Ovary (tissue), 3 donors: ENCODE data around the gene HS6ST3.

ENCODE experiments used
- CTCF ChIP-seq, 3 donors: fragments of 450-650 bp in 2 of 3; fragments of 200-600 bp in 1 of 3; IDR thresholded peaks; one replicate each; pipeline versions ENCODE4 v1.5.1 to v1.8.0; 2016 to 2022; ENCODE audit warnings: antibody characterized with exemption in 3 of 3, mild to moderate bottlenecking in 1 of 3
- EP300 ChIP-seq: sonication (generic); formaldehyde crosslinking; IDR thresholded peaks from one replicate; pipeline ENCODE4 v1.6.1; 2017; ENCODE audit warnings: antibody characterized with exemption
- POLR2A ChIP-seq: fragments of 450-650 bp; IDR thresholded peaks from one replicate; pipeline ENCODE4 v1.6.1; 2017; ENCODE audit warnings: antibody characterized with exemption, mild to moderate bottlenecking, moderate library complexity
- donor health status: DM: no; HTN: no; CAD: no.

GRCh38 chr13:96041326-96042110 lies 48.4 kb upstream of the HS6ST3 start:
- TF ChIP-seq POLR2A (no peak), CTCF (IDR thresholded peaks at IDR 0.05) (no peak), EP300 (no peak)
